Uterus (tissue), 2 donors: ENCODE results near the gene ZNF219.

ENCODE experiments used
- CTCF ChIP-seq, 4 experiments: fragments of 200-600 bp in 2 of 4; fragments of 450-650 bp in 2 of 4; sonication (generic) in 2 of 4; IDR thresholded peaks; one replicate each; pipeline ENCODE4 v1.5.1; 2016 to 2019; ENCODE audit warnings: antibody characterized with exemption in 4 of 4, mild to moderate bottlenecking in 2 of 4, moderate library complexity in 1 of 4
- POLR2A ChIP-seq, 2 donors: fragments of 450-650 bp; IDR thresholded peaks; one replicate each; pipeline ENCODE4 v1.6.1; 2016; ENCODE audit warnings: antibody characterized with exemption in 2 of 2, mild to moderate bottlenecking in 1 of 2, moderate library complexity in 1 of 2

GRCh38 chr14:21054123-21054767, 44.2 kb downstream of the ZNF219 start:
- TF ChIP-seq CTCF (IDR thresholded peaks at IDR 0.05) (no peak), POLR2A (IDR thresholded peaks at IDR 0.05) (no peak)
